ENCODE results near the gene TRAPPC12.

TRAPPC12 gene

DNA sequence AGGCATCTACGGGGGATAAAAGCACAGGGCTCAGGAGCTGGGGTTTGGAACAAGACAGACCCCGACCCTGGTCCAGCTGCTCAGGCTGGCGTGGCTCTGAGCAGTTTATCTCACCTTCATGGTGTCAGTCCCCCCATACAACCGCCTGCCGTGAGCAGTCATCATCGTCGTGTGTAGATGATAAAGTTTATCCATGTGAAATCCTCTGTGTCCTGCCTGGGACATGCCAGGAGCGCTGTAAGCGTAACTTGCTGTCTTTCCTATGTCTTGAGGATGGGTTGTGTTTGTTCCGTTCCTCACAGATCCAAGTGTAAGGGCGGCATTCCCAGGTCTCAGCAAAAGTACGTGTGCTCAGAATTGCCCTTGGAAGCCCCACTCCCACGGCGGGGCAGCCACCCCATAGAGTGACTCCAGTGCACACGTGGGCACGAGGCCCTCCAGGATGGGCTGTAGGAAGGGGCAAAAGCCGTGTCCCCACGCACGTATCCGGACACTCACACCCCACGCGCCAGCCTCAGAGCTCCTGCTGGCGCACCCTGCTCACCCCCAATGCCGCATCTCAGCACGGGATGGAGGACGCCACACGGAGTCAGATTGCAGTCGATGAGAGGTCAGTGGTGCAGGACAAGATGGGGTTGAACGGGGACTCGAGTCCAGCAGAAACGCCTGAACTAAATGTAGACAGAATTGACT lies 88.9 kb downstream of the TRAPPC12 start:
- no peak for DNase-seq (ENCODE audit: low read depth in 2 of 2)

DNA sequence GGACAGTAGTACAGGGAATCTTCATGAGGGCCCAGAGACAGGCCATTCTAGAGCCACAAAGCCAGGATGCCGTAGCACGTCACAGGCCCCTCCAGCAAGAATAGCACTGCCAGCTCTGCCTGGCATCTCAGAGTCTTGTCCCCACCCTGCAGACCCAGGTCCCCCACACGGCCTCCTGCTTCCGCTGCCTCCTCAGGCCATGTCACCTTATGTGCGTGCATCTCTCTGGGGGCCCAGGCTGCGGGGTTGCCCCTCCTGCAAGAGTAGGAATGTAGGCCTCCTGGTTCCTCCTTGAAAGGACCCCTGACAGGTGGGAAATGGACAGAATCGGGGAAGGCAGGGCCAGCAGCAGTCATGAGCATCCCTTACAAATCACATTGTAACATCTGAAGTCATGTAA lies 90.0 kb downstream of the TRAPPC12 start:
- DNase-seq (ENCODE audit: low read depth in 2 of 2): no peak

- no peak for DNase-seq (ENCODE audit: low read depth in 2 of 2)
These were observed 90.7 kb downstream of the TRAPPC12 start for GRCh38 chr2:3470166-3470651.

DNA sequence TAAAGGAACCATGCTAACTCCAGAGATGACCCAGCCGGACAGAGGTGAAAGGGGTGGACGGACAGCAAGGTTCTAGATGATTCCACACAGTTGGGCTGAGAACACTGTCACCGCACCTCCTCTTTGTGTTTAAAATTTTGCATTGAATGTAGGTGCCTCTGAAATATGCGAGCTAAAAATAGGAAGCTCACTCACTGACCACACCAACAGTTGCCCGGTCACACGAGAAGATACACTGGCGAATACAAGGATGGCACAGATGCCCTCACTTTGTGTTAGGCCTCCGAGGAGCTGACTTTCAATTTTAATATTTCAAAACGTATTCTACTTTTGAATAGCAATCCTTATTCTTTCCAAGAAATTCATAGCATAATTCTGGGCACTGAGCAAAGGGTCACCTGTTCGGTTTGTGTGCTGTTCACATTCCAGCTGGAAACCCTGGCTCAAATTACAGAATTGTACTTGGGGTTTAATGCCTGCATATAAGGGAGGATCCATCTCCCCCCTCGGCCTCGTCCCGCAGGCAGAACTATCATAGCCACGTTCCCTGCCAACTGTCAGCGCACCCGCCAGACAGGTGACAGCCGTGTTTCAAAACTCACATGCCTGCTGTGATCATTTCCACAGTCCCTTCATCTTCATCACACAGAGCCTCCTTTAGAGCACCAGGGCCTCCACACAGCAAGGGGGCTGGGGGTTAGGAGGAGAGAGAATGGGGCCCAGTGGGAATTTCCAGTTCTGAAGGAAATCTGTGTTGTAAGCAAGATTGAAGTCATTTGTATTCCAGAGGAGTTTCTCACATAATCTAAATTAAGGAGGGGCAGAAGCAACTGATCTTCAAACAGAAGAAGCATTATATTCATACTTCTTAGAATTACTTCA lies 91.6 kb downstream of the TRAPPC12 start:
- DNase-seq (ENCODE audit: low read depth in 2 of 2): no peak

- no peak for DNase-seq (ENCODE audit: low read depth in 2 of 2)
These were observed 92.8 kb downstream of the TRAPPC12 start for GRCh38 chr2:3472296-3472695.

- no peak for DNase-seq (ENCODE audit: low read depth in 2 of 2)
These were observed 93.5 kb downstream of the TRAPPC12 start for GRCh38 chr2:3472966-3473365.

DNA sequence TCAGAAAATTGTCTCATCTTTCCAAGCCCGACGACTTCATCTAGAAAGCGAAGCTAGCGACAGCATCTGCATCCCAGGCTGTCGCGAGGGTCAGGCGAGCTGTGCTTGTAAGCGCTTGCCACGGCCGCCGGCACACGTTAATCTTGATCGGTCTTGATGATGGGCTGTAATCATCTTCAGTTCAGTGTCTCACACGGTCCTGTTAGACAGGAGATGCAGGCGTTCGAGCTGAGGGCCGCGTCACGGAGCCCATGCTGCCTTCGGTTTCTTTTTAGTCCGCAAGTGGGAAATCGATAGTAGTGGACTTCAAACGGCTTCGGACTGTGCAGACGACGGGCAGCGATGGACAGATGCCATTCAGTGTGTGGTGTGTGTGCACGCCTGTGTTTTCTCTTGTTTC lies 96.3 kb downstream of the TRAPPC12 start:
- DNase-seq (ENCODE audit: low read depth in 2 of 2): no peak

DNA sequence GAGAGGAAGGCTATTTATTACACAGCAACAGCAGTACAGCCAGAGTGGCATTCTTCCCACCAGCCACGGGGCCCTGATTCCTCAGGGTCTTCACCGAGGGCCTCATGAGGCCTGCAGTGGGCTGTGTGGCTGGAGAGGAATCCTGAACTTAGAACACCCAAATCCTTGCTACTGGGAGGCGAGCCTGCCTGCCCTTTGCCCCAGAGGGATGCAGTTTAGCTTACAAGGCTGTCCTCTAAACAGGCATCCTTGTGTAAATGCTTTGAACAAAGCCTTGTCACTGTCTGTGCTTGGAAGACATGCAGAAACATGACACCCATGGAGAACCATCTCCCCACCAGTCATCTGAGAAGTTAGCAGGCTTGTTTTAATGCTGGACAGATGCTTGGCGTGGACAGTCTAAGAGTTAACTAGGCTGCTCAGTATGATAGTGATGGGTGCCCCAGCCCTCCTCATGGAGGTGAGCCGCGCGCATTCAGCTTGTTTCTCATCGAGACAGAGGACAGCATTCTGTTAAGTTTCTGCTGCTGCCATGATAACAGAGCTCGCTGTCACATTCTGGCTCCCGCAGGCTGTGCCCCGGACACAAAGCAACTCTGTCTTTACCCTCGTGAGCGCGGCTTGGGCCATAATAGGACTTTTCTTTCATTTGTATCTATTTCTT lies 97.0 kb downstream of the TRAPPC12 start:
- DNase-seq (ENCODE audit: low read depth in 2 of 2): no peak

DNA sequence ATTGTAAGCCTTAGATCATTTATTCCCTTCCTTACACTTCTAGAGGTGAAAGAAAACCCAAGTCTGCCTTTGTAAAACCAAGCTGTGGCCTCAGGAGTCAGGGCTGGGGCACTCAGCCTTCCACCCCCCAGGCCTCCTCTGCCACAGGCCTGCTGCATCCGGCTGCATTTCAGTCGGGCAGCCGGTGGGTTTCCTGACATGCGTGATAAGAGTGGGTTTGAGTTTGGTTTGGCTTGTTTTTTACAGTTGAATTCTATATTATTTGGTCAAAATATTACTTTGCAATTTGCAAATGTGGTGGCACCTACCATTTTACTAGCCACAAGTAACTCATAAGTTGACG lies 97.5 kb downstream of the TRAPPC12 start:
- no peak for DNase-seq (ENCODE audit: low read depth in 2 of 2)

GRCh38 chr2:3478846-3479385 lies 99.4 kb downstream of the TRAPPC12 start:
- DNase-seq (ENCODE audit: low read depth in 2 of 2): no peak

DNA sequence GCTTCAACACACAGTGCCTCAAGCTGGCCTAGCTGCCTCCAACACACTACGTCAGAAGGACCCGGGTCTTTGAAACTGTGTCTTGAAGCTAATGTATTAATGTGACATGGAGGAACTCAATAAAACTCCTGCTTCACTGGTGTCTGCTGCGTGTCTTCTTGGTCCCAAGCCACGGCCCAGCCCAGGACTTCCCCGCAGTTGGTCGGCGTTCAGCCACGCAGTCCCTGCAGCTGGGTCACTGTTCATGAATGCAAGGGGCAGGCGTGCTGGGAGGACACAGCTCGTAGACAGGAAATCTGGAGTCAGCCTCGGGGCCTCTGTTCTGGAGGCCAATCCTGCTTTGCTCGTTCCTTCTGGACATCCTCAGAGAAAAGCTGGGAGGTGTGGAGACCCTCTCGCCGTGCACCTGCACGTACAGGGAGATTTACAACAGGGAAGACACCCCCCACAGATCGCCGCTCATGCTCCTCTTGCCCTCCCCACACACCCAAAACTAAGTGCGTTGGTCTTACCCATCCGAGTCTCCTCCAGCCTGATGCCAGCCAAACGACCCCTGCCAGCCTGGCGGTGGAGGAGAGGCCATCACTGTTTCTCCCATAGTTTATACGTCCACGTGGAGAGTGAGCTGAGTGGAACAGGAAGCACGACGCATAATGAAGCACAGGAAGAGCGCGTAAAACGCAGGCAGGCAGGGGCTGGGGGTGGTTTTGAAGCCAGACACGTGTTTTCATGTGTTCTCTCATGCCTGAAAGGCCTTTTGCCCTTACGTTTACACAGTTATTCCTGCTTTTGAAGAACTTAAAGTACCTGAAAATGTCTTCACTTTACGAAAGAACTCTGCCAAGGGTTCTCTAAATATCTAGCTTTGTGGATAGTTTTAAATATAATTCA lies 100.2 kb downstream of the TRAPPC12 start:
- no peak for DNase-seq (ENCODE audit: low read depth in 2 of 2)

DNA sequence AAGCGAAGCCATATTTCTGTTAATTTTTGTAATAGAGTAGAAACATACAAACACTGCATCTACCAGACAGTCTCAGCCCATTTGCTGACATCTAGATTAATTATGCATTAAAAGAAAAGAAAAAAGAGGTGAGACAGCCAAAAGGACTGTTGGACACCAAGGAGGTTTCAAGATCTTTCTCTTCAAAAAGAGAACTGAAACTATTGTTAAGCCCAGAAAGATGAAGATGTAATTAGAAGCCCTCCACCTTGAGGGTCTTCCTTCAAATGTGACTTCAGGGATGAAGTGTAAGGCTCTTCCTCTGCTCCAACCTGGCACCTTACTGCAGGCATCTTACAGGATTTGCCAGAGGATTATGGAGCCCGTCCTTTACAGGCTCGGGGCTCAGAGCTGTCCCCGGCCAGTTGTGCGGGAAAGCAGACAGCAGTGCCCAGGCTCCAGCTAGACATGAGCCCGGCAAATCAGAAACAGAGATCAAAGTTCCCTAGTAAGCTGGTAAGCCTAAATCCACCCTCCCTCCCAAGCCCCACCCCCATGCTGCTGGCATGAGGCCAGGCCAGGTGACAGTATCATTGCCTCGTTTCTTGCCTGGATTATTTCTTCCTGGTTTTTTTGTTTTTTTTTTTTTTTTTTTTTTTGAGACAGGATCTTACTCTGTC lies 101.0 kb downstream of the TRAPPC12 start:
- DNase-seq (ENCODE audit: low read depth in 2 of 2): no peak

- DNase-seq (ENCODE audit: low read depth in 2 of 2): no peak
These were observed 101.5 kb downstream of the TRAPPC12 start for GRCh38 chr2:3481011-3481400.

DNA sequence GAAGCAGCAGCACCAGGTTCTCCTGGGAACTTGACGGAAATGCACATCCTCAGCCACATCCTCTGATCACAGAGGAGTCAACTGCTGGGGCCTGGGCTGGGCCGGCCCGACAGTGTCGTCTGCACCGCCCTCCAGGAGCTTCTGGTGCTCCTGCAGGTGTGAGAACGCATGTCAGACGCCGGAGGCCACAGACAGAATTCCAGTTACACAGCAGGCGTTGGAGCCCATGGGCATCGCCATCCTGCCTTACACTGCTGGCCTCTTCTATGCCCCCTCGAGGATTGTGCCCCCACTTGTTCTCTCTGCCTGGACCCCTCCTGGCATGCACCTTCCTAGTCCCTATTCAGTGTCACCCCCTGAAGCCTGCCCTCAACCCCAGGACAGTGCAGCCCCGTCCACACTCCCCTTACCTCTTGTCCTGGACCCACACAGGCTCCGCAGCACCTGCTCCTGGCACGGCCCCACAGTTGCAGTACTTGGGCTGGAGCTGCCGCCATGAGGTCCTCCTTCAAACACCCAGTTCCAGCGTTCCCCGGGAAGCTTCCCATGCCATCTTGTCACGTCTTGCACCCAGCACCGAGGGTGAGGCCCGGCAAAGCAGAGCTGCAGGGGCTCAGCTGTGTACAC lies 102.4 kb downstream of the TRAPPC12 start:
- no peak for DNase-seq (ENCODE audit: low read depth in 2 of 2)

- DNase-seq (ENCODE audit: low read depth in 2 of 2): no peak
These were observed 102.9 kb downstream of the TRAPPC12 start for GRCh38 chr2:3482363-3482821.

- no peak for DNase-seq (ENCODE audit: low read depth in 2 of 2)
These were observed 103.9 kb downstream of the TRAPPC12 start for GRCh38 chr2:3483227-3483985.

DNA sequence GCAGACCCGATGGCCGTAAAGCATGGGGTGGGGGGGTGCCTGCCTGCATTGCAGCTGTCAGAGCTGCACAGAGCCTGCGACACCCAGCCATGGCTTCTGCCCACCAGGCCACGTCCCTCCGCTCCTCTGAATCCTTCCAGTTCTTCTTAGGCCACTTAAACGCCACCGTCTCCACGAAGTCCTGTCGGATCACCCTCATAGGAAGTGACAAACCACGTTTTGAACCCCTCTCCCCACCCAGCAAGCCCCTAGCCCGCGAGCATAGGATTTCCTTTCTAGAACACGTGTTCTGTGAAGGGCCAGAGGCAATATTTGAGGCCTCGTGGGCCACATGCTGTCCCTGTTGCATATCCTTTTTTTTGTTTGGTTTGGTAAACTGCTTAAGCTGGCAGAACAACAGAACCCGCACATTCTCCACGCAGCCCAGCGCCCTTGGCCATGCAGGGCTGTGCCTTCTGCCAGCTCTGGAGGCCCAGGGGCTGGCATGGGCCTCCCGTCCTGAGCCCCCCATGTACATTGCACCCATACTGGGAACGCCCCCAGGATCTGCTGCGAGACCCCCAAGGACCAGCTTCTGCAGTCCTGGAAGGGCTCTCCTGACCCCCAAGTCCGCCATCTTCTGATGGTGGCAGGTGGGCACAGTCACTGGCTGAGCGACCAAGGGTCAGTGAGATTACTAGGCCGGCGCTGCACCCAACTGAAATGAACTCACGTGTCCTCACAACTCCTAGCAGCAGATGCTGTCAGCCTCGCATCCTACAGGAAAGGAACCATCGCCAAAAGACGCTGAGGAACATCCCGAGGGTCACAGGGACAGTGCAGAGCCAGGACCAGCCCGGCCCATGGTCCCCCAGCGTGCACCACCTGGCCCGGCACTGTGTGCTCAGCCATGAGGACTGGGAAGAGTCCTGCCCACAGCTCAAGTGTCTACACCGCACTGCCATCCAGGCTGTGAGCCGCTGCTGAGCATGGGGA lies 104.8 kb downstream of the TRAPPC12 start:
- no peak for DNase-seq (ENCODE audit: low read depth in 2 of 2)

DNA sequence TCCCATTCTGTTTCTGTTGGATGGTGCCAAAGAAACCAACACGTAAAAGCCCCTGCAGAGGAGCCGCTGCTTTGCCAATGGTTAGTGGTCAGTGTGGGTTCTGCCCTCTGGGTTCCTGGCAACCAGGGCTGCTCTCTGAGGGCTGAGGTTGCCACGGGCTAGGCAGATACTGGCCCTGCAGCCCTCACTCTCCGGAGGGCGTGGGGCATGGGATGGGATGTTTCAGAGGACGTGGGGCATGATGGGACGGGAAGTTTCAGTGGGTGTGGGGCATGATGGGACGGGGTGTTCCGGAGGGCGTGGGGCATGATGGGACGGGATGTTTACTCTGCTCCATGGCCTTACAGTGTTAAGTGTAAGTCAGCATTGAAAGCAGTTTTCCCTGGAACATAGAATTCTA lies 105.7 kb downstream of the TRAPPC12 start:
- DNase-seq (ENCODE audit: low read depth in 2 of 2): no peak
